C4-2B (cell line): ENCODE measurements around the gene EVA1A.

Experiments
- H3K27ac ChIP-seq: fragments of 450-650 bp; 2 replicates; pipeline ENCODE4 v1.5.1; 2017
- CTCF ChIP-seq: fragments of 450-650 bp; conservative IDR thresholded peaks from 2 replicates; pipeline ENCODE4 v1.5.1; 2017; ENCODE audit warnings: mild to moderate bottlenecking
- ZFX ChIP-seq: fragments of 450-650 bp; IDR thresholded peaks from 2 replicates; pipeline ENCODE4 v1.6.1; 2017

EVA1A gene

GRCh38 chr2:75606761-75607399 lies 46.1 kb upstream of the EVA1A start:
- TF ChIP-seq CTCF (no peak), ZFX (no peak)
- no peak overlapping the region for H3K27ac ChIP-seq

GRCh38 chr2:75605770-75606529 lies 45.2 kb upstream of the EVA1A start:
- no peak overlapping the region for H3K27ac ChIP-seq

GRCh38 chr2:75604484-75604883 lies 43.7 kb upstream of the EVA1A start:
- TF ChIP-seq ZFX (no peak), CTCF (no peak)
- H3K27ac ChIP-seq, result no peak overlapping the region

More at GRCh38 chr2:75605770-75606529, 45.2 kb upstream of the EVA1A start:
- TF ChIP-seq CTCF (no peak), ZFX (no peak)

GRCh38 chr2:75603477-75603876 lies 42.7 kb upstream of the EVA1A start:
- no peak overlapping the region for H3K27ac ChIP-seq
- no peak for TF ChIP-seq CTCF
- no peak for TF ChIP-seq ZFX

GRCh38 chr2:75602724-75603342 lies 42.1 kb upstream of the EVA1A start:
- TF ChIP-seq CTCF, result no peak
- no peak overlapping the region for H3K27ac ChIP-seq

- no peak for TF ChIP-seq ZFX
- TF ChIP-seq CTCF, result no peak
- no peak overlapping the region for H3K27ac ChIP-seq
Observed at GRCh38 chr2:75600461-75601011, 39.8 kb upstream of the EVA1A start.

- no peak overlapping the region for H3K27ac ChIP-seq
- TF ChIP-seq CTCF (no peak), ZFX (no peak)
Observed at GRCh38 chr2:75598589-75599155, 37.9 kb upstream of the EVA1A start.
